GM12878 (cell line): ENCODE measurements around the gene AHNAK. TPM values are rescaled to one million over a fixed set of nuclear protein-coding genes. Genes with fewer than 3 reads are reported as not detected.

Experiments
- ATAC-seq: fragments of 200-7000 bp; cut with Tn5 transposase; 3 replicates; pipeline ENCODE4 v1.9.1; 2020; ENCODE audit warnings: mild to moderate bottlenecking, moderate library complexity
- BruUV-seq: library from RNA; stranded (reverse); fragments of 400-500 nt; replicated peaks from 2 replicates; lab custom pipeline; 2021; lab: Mats Ljungman, UMichigan
- CTCF ChIA-PET: fragments of 300-600 bp; sonication (Branson Sonifier 250); formaldehyde crosslinking; extraction: SDS; loops from one replicate; lab custom pipeline; 2021; ENCODE audit warnings: inconsistent platforms; lab: Yijun Ruan, JAX
- POLR2A ChIA-PET: fragments of 350-600 bp; formaldehyde crosslinking; extraction: SDS; loops from one replicate; lab custom pipeline; 2021; ENCODE audit warnings: inconsistent platforms; lab: Charles Lee
- RAD21 ChIA-PET: fragments of 300-600 bp; sonication (Branson Sonifier 250); formaldehyde crosslinking; loops from one replicate; lab custom pipeline; 2023; ENCODE audit warnings: antibody characterized with exemption; ENCODE audit not compliant: unreplicated experiment; lab: Charles Lee
- SMC1A ChIA-PET: fragments of 300-600 bp; sonication (Branson Sonifier 250); formaldehyde crosslinking; loops from one replicate; lab custom pipeline; 2023; ENCODE audit not compliant: unreplicated experiment, uncharacterized antibody; lab: Charles Lee
- DNase-seq: peaks from one replicate; pipeline ENCODE4 v3.0.0-alpha.2; 2011; ENCODE audit warnings: low read depth, low spot score
- FAIRE-seq: peaks from 3 replicates; lab custom pipeline; 2011; peaks lifted over from hg19 to GRCh38; lab: Jason Lieb, UNC
- H2AFZ ChIP-seq: 2 replicates; pipeline ENCODE4 v1.6.0; 2011; ENCODE audit warnings: low read depth, low read length, control low read depth; ENCODE audit not compliant: control insufficient read depth
- H3K27ac ChIP-seq: 2 replicates; pipeline ENCODE4 v1.5.1; 2011; ENCODE audit warnings: control low read depth; ENCODE audit not compliant: control insufficient read depth, insufficient read depth
- H3K27me3 ChIP-seq, 2 experiments: replicated peaks in 1 of 2; 2 replicates each; pipeline versions ENCODE4 v1.6.0 to v1.6.1; 2011; ENCODE audit warnings: low read length in 1 of 2; ENCODE audit not compliant: control insufficient read depth in 2 of 2, insufficient read depth in 2 of 2
- H3K36me3 ChIP-seq, 2 experiments: 2 replicates each; pipeline ENCODE4 v1.5.1; 2011; ENCODE audit warnings: low read length in 1 of 2; ENCODE audit not compliant: control insufficient read depth in 2 of 2, insufficient read depth in 2 of 2
- H3K4me1 ChIP-seq: 2 replicates; pipeline ENCODE4 v1.6.1; 2011; ENCODE audit warnings: mild to moderate bottlenecking, low read length, moderate library complexity, mixed read lengths; ENCODE audit not compliant: control insufficient read depth, insufficient read depth
- H3K4me2 ChIP-seq: 2 replicates; pipeline ENCODE4 v1.6.0; 2011; ENCODE audit warnings: control low read depth; ENCODE audit not compliant: control insufficient read depth, insufficient read depth
- H3K4me3 ChIP-seq: fragments of 200-600 bp; sonication (generic); 2 replicates; pipeline ENCODE4 v1.5.1; 2016
- H3K79me2 ChIP-seq: 2 replicates; pipeline ENCODE4 v1.6.0; 2011; ENCODE audit warnings: low read length; ENCODE audit not compliant: control insufficient read depth, insufficient read depth
- H3K9ac ChIP-seq: 2 replicates; pipeline ENCODE4 v1.8.0; 2011; ENCODE audit warnings: low read length, control low read depth, mixed read lengths; ENCODE audit not compliant: control insufficient read depth, insufficient read depth
- H3K9me3 ChIP-seq: replicated peaks from 3 replicates; pipeline ENCODE4 v1.5.1; 2011; ENCODE audit warnings: mild to moderate bottlenecking, low read length; ENCODE audit not compliant: control insufficient read depth, insufficient read depth
- H4K20me1 ChIP-seq: 2 replicates; pipeline ENCODE4 v1.6.0; 2011; ENCODE audit not compliant: control insufficient read depth, insufficient read depth
- CREB1 ChIP-seq: IDR thresholded peaks from 2 replicates; pipeline ENCODE4 v1.6.1; 2012; ENCODE audit warnings: low read depth, mild to moderate bottlenecking, inconsistent platforms
- EP300 ChIP-seq, 2 experiments: fragments of 150-350 bp in 1 of 2; IDR thresholded peaks; 2 replicates each; pipeline ENCODE4 v1.6.1; 2011 to 2012; ENCODE audit warnings: low read depth in 2 of 2, low read length in 2 of 2, borderline replicate concordance in 1 of 2, improper control_type of control experiment in 1 of 2, inconsistent platforms in 1 of 2; ENCODE audit not compliant: control insufficient read depth in 1 of 2
- GABPA ChIP-seq: IDR thresholded peaks from 2 replicates; pipeline ENCODE4 v1.6.1; 2014; ENCODE audit warnings: antibody characterized with exemption, low read depth, mild to moderate bottlenecking, inconsistent platforms
- HDAC6 ChIP-seq: fragments of 200-600 bp; sonication (generic); IDR thresholded peaks from one replicate; pipeline ENCODE4 v1.8.0; 2017; ENCODE audit warnings: antibody characterized with exemption; ENCODE audit not compliant: unreplicated experiment
- SMARCA5 ChIP-seq: fragments of 450-650 bp; IDR thresholded peaks from 2 replicates; pipeline ENCODE4 v1.6.1; 2017; ENCODE audit warnings: mild to moderate bottlenecking
- STAT3 ChIP-seq: IDR thresholded peaks from 2 replicates; pipeline ENCODE4 v1.6.1; 2011; ENCODE audit warnings: low read depth, low read length, improper control_type of control experiment
- TAF1 ChIP-seq: IDR thresholded peaks from 2 replicates; pipeline ENCODE4 v1.6.1; 2011; ENCODE audit warnings: mild to moderate bottlenecking, low read depth, low read length, borderline replicate concordance
- TCF7 ChIP-seq: IDR thresholded peaks from 2 replicates; pipeline ENCODE4 v1.6.1; 2014; ENCODE audit warnings: antibody characterized with exemption, borderline replicate concordance
- ZNF384 ChIP-seq: IDR thresholded peaks from 2 replicates; pipeline ENCODE4 v1.6.1; 2012; ENCODE audit warnings: low read depth, mild to moderate bottlenecking, low read length, improper control_type of control experiment, borderline replicate concordance
- WGBS: methylation state at CpG from one replicate; pipeline ENCODE4 v1.1.6; 2016; ENCODE audit warnings: low lambda C conversion rate; ENCODE audit not compliant: insufficient replicate concordance, insufficient coverage; ENCODE audit errors: missing lambda C conversion rate; 5-methylcytosine and 5-hydroxymethylcytosine counted together
- in situ Hi-C: fragments of 300-500 bp; cut with MboI; formaldehyde crosslinking; loops from 9 replicates; pipeline ENCODE4 v1.14.3; 2018; ENCODE audit warnings: mixed read lengths
- intact Hi-C: fragments of 100-400 bp; cut with micrococcal nuclease; formaldehyde crosslinking; loops from one replicate; pipeline ENCODE4 v1.14.2; 2022; ENCODE audit not compliant: unreplicated experiment
- polyA plus RNA-seq, 11 experiments: library from polyadenylated mRNA; depleted of rRNA in 4 of 11; unstranded in 6 of 11; stranded (reverse) in 5 of 11; fragments of >200 nt; fragmentation: Nextera tagmentation in 4 of 11; fragmentation: Illumina TruSeq in 1 of 11; extraction: Ambion mirVana in 4 of 11; extraction: Trizol in 1 of 11; gene quantifications; 1 replicate in 1 of 11; 2 replicates in 10 of 11; pipeline versions ENCODE4 v1.2.1 to v1.2.3, GENCODE V29; 2011 to 2016; ENCODE audit warnings: inconsistent platforms in 2 of 11, missing spikeins in 2 of 11, low read depth in 1 of 11
- total RNA-seq, 4 experiments: library from RNA; depleted of rRNA in 3 of 4; stranded (reverse); fragments of >200 nt in 3 of 4; fragmentation: Illumina TruSeq in 1 of 4; extraction: Trizol in 1 of 4; gene quantifications; 2 replicates each; pipeline versions ENCODE4 v1.2.1 to v1.2.3, GENCODE V29; 2013 to 2021
- TF ChIP-seq, protein P1 (sequence below): IDR thresholded peaks from 2 replicates; pipeline ENCODE4 v1.6.1; 2012; ENCODE audit warnings: low read depth, low read length, improper control_type of control experiment
- TF ChIP-seq, protein P2 (sequence below): fragments of 450-650 bp; IDR thresholded peaks from 2 replicates; pipeline ENCODE4 v1.6.1; 2018; ENCODE audit warnings: borderline replicate concordance, mild to moderate bottlenecking; ENCODE audit not compliant: partially characterized antibody
- TF ChIP-seq, protein P3 (sequence below): fragments of 450-650 bp; IDR thresholded peaks from 2 replicates; pipeline ENCODE4 v1.6.1; 2017; ENCODE audit warnings: mild to moderate bottlenecking, moderate library complexity
- TF ChIP-seq, protein P4 (sequence below): fragments of 150-350 bp; IDR thresholded peaks from 2 replicates; pipeline ENCODE4 v1.6.1; 2014; ENCODE audit warnings: mild to moderate bottlenecking, low read depth, low read length

The AHNAK gene
- total and polyA plus RNA-seq, 10 of the 15 experiments (the other 5 are each of a cell fraction or from before 2014, with no cell fraction given): 0.76 to 90.3 (median 19.4) TPM

DNA sequence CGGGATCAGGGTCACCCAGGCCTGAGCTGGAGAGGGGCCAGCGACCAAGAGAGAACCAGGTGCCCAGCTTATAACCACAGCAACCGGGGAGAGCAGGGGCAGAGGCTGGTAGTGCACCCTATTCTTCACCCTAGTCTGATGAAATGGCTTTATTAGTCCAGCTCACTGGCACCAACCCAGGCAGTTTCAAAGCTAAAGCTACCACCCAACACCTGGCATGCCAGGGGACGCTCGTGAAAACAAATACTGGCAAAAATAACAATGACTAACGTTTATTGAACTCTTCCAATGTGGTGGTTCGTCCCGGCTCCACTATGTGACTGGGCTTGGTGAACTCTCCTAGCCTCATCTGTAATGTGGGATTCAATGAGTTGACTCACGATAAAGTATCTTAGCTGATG, 97.2 kb downstream of the AHNAK start:
- Histone ChIP-seq H3K4me2 (no peak overlapping the region), H3K27me3 (peaks cover 2 to 3% of the 10 kb centered on the region in 2 experiments; a peak in 1 of 4 replicates), H3K79me2 (no peaks in the 10 kb centered on the region), H3K4me3 (no peak overlapping the region), H3K27ac (no peak overlapping the region), H3K4me1 (no peaks in the 10 kb centered on the region), H3K36me3 (no peaks in the 10 kb centered on the region), H2AFZ (no peak overlapping the region), H3K9me3 (no peaks in the 10 kb centered on the region), H3K9ac (no peak overlapping the region), H4K20me1 (no peaks in the 10 kb centered on the region)
- FAIRE-seq (no peak), DNase-seq (no peak), ATAC-seq (peak; percentile 29; the same call in 1 of the 3 replicates)
- POLR2A ChIA-PET: interaction anchor here (0.9 to 1.2 kb wide), 3 partner anchors 9 to 94 kb away, joined by 3 read pairs; no protein-coding TSS in a partner anchor
- RAD21 ChIA-PET: no interaction called here
- WGBS: 40% methylated on average over 9 of the region's 9 CpGs
- SMC1A ChIA-PET: interaction anchor here (1.0 kb wide), 1 partner anchor 93 kb away, joined by 3 read pairs; no protein-coding TSS in a partner anchor
- CTCF ChIA-PET: interaction anchor here (1.5 to 1.7 kb wide), 3 partner anchors 9 to 68 kb away, joined by 5 to 7 read pairs (median 5); no protein-coding TSS in a partner anchor
- in situ Hi-C loops (no loop called here), intact Hi-C loops (no loop called here)
- no TSS peak for BruUV-seq
- TF ChIP-seq EP300 (IDR thresholded peaks at IDR 0.05; ENCODE audit: borderline replicate concordance in 1 of 2, control insufficient read depth in 1 of 2, low read depth in 2 of 2, low read length in 2 of 2): no peak
- no peak for TF ChIP-seq SMARCA5
- TF ChIP-seq, protein P1, sequence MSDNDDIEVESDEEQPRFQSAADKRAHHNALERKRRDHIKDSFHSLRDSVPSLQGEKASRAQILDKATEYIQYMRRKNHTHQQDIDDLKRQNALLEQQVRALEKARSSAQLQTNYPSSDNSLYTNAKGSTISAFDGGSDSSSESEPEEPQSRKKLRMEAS: no peak
- TF ChIP-seq, protein P2, sequence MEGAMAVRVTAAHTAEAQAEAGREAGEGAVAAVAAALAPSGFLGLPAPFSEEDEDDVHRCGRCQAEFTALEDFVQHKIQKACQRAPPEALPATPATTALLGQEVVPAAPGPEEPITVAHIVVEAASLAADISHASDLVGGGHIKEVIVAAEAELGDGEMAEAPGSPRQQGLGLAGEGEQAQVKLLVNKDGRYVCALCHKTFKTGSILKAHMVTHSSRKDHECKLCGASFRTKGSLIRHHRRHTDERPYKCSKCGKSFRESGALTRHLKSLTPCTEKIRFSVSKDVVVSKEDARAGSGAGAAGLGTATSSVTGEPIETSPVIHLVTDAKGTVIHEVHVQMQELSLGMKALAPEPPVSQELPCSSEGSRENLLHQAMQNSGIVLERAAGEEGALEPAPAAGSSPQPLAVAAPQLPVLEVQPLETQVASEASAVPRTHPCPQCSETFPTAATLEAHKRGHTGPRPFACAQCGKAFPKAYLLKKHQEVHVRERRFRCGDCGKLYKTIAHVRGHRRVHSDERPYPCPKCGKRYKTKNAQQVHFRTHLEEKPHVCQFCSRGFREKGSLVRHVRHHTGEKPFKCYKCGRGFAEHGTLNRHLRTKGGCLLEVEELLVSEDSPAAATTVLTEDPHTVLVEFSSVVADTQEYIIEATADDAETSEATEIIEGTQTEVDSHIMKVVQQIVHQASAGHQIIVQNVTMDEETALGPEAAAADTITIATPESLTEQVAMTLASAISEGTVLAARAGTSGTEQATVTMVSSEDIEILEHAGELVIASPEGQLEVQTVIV: no peak
- TF ChIP-seq CREB1: no peak
- TF ChIP-seq HDAC6: no peak
- no peak for TF ChIP-seq TAF1
- TF ChIP-seq, protein P3, sequence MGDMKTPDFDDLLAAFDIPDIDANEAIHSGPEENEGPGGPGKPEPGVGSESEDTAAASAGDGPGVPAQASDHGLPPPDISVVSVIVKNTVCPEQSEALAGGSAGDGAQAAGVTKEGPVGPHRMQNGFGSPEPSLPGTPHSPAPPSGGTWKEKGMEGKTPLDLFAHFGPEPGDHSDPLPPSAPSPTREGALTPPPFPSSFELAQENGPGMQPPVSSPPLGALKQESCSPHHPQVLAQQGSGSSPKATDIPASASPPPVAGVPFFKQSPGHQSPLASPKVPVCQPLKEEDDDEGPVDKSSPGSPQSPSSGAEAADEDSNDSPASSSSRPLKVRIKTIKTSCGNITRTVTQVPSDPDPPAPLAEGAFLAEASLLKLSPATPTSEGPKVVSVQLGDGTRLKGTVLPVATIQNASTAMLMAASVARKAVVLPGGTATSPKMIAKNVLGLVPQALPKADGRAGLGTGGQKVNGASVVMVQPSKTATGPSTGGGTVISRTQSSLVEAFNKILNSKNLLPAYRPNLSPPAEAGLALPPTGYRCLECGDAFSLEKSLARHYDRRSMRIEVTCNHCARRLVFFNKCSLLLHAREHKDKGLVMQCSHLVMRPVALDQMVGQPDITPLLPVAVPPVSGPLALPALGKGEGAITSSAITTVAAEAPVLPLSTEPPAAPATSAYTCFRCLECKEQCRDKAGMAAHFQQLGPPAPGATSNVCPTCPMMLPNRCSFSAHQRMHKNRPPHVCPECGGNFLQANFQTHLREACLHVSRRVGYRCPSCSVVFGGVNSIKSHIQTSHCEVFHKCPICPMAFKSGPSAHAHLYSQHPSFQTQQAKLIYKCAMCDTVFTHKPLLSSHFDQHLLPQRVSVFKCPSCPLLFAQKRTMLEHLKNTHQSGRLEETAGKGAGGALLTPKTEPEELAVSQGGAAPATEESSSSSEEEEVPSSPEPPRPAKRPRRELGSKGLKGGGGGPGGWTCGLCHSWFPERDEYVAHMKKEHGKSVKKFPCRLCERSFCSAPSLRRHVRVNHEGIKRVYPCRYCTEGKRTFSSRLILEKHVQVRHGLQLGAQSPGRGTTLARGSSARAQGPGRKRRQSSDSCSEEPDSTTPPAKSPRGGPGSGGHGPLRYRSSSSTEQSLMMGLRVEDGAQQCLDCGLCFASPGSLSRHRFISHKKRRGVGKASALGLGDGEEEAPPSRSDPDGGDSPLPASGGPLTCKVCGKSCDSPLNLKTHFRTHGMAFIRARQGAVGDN: no peak
- TF ChIP-seq, protein P4, sequence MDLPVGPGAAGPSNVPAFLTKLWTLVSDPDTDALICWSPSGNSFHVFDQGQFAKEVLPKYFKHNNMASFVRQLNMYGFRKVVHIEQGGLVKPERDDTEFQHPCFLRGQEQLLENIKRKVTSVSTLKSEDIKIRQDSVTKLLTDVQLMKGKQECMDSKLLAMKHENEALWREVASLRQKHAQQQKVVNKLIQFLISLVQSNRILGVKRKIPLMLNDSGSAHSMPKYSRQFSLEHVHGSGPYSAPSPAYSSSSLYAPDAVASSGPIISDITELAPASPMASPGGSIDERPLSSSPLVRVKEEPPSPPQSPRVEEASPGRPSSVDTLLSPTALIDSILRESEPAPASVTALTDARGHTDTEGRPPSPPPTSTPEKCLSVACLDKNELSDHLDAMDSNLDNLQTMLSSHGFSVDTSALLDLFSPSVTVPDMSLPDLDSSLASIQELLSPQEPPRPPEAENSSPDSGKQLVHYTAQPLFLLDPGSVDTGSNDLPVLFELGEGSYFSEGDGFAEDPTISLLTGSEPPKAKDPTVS: no peak
- no peak for TF ChIP-seq TCF7
- TF ChIP-seq ZNF384: no peak
- TF ChIP-seq GABPA: no peak
- no peak for TF ChIP-seq STAT3
